GM18505 (cell line): ENCODE data around the gene PRM3.

Source experiments
- ATAC-seq: cut with Tn5 transposase; IDR thresholded peaks from one replicate; pipeline ENCODE4 v1.9.1; 2021; ENCODE audit not compliant: unreplicated experiment
- POLR2A ChIP-seq: IDR thresholded peaks from 4 replicates; pipeline ENCODE4 v1.6.1; 2011; ENCODE audit warnings: borderline replicate concordance; ENCODE audit not compliant: insufficient read depth, insufficient read length; ENCODE audit errors: extremely low read depth

PRM3 gene

GRCh38 chr16:11254913-11255736, 18.3 kb downstream of the PRM3 start:
- TF ChIP-seq POLR2A, result peak; percentile 34
- peak; percentile 4 for ATAC-seq

DNA sequence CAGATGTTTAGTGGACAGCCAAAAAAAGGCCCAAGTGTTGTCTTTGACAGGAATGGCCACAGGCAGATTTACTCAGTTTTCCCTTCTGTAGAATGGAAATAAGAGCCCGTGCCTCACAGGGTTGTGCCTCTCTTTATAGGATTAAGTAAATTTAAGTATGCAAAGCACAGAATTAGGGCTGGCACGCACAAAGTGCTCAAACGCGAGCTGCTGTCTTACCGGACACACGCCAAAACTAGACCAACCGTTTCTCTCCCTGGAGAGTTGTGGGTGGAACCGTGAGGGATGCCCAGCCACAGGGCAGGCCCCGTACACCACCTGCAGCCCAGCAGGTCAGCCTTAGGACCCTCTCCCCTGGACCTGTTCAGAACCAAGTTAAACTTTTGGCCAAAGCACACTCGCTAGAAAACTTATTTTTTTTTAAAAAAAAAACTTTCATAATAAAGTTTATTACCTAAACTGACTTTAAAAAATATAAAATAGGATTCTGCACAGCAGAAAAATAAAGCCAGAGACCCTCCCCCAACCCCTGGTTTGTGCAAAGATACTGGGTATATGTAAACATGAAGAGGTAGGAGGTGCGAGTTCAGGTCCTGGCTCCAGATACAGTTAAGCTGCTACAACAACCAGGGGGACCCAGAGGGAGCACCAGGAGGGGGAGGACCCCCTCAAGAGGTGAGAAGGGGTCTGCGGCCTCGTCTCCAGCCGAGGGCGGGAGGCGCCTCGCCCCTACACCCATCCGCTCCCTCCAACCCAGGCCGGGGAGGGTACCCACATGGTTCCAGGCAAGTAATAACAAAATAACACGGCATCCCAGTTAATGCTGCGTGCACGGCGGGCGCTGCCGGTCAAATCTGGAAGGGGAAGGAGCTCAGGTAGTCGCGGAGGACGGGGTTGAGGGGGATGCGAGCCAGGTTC, 19.2 kb downstream of the PRM3 start:
- TF ChIP-seq POLR2A, result peak; percentile 2
- no peak for ATAC-seq

- ATAC-seq, result no peak
- peak; percentile 55 for TF ChIP-seq POLR2A
Measured at GRCh38 chr16:11253009-11253994, 20.1 kb downstream of the PRM3 start.

GRCh38 chr16:11252482-11252931, 20.9 kb downstream of the PRM3 start:
- TF ChIP-seq POLR2A, result peak; percentile 2
- no peak for ATAC-seq

DNA sequence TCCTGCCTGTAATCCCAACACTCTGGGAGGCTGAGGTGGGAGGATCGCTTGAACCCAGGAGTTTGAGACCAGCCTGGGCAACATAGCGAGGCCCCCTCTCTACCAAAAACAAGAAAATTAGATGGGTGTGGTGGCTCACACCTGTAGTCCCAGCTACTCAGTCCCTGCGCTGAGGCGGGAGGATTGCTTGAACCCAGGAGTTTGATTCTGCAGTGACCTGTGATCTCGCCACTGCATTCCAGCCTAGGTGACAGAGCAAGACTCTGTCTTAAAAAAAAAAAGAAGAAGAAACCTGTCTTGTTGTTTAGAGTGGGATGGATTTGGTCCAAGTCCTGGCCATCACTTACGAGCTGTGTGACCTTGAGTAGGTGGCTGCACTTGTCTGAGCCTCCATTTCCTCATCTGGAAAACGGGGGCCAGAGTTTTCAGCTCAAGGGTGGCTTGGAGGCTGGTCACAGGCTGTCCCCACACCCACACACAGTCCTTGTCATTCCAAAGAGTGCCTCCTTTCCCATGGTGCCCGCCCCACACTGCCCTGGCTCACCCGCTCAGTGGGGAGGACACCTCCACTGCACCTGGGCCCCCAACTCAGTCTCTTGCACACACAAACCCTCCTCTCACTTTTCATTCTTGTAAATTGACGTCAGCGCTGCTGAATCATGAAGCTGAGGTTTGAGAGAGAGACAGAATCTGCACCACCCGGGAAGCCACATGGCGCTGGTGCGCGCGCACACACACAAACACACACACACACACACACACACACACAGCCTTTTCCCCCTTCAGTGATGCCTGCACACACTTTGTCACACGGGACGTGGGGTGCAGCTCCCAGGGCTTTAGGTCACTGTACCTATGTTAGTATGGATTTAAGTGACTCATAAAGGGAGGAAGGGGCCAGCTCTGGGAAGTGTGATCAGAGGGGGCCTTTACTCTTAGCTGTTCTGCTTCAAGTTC, 21.6 kb downstream of the PRM3 start:
- ATAC-seq, result no peak
- peak; percentile 63 for TF ChIP-seq POLR2A

DNA sequence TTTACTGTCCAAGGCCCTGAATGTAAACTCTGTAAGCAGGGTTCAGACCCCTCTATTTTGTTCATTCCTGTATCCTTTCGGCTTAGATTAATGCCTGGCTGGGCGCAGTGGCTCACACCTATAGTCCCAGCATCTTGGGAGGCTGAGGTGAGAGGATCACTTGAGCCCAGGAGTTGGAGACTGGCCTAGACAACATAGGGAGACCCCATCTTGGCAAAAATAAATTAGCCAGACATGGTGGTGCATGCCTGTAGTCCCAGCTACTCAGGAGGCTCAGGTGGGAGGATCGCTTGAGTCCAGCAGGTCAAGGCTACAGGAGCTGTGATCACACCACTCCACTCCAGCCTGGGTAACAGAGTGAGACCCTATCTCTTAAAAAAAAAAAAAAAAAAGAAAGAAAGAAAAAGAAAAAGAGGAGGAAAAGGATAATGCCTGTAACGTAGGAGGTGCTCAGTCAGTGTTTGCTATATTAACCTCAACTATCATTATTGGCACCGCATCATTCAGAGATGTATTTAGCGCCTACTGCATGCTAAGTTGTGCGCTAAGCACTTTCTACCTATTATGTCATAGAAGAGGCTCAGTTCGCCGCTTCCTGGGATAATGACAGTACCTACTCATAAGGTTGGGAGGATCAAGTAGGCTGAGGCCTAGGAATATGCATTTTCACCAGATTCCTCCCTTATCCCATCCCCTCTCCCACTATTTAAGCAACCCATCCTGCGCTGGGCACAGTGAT, 22.5 kb downstream of the PRM3 start:
- TF ChIP-seq POLR2A, result no peak
- no peak for ATAC-seq

DNA sequence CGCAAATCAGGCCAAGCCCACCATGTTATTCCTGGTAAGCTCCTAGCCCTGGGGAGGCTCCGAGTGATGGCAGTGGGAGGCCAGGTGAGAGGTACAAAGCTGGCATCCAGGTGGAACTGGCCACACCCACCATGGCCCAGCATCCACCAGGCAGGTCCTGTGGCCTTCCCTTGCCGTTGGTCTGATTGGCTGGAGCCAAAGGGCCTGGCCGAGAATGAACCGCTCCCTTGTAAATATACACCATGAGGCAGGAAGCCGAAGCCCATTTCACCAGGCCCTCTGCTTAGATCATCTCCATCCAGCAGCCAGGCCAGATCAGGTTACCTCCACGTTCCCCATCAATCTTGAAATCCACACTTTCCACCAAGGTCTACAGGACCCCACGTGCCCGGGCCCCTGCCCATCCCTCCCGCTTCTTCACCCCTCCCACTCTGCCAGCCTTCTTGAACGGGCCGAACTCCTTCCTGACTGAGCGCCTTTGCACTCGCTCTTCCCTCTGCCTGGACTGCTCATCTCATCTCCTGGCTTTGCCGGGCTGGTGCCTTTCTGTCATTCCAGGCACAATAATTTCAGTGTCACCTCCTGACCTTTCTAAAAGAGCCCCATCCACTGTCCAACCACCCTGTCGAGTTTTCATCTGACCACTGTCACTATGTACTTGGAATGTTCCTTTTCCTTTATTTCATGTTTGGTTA, 23.2 kb downstream of the PRM3 start:
- peak; percentile 42 for TF ChIP-seq POLR2A
- ATAC-seq, result no peak

- ATAC-seq, result no peak
- TF ChIP-seq POLR2A, result no peak
Measured at GRCh38 chr16:11249233-11250061, 24.0 kb downstream of the PRM3 start.

GRCh38 chr16:11248133-11248532, 25.3 kb downstream of the PRM3 start:
- TF ChIP-seq POLR2A, result no peak
- no peak for ATAC-seq

DNA sequence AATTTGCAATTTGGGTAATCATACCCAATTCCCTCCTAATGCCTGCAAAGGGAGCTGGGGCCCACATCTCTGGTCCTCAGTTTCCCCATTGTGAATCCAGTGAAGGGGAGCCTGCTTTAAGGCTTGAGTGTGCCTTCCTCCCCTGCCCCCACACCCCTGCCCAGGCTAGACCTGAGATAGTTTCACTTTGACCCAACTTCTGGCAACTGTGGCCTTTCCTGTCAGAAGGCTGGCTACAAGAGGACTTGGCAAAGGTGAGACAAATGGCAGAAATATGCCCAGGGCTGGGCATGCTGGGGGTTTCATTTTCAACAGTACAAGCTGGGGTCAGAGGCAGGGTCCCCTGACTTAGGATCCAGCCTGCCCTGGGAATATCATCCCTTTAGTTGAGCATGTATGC, 27.4 kb downstream of the PRM3 start:
- ATAC-seq, result no peak
- TF ChIP-seq POLR2A, result no peak
